GM20000 (cell line): ENCODE data around the gene SUPT6H.

Source experiments
- DNase-seq: peaks from one replicate; pipeline ENCODE4 v3.0.0; 2012; ENCODE audit warnings: low spot score
- TF ChIP-seq, protein P1 (sequence below): IDR thresholded peaks from 2 replicates; pipeline ENCODE4 v1.5.1; 2012; ENCODE audit warnings: mild to moderate bottlenecking, control low read depth; ENCODE audit errors: extremely low read depth, missing control alignments

The SUPT6H gene

DNA sequence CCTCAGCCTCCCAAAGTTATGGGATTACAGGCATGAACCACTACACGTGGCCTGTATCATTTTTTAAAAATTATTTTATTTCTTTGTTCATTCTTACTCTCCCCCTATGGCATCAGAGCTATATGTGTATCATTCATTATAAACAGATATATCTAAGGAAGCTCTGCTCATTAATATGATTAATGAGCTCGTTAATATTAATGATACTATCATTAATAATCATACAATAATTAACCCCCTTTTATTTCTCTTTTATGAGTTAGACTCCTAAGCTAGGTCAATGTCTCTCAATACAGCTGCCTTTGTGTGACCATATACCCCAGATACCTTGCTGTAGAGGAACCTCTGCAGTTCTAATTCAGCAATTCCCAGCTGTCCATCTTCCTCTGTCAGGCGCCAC, 43.5 kb upstream of the SUPT6H start:
- TF ChIP-seq, protein P1, sequence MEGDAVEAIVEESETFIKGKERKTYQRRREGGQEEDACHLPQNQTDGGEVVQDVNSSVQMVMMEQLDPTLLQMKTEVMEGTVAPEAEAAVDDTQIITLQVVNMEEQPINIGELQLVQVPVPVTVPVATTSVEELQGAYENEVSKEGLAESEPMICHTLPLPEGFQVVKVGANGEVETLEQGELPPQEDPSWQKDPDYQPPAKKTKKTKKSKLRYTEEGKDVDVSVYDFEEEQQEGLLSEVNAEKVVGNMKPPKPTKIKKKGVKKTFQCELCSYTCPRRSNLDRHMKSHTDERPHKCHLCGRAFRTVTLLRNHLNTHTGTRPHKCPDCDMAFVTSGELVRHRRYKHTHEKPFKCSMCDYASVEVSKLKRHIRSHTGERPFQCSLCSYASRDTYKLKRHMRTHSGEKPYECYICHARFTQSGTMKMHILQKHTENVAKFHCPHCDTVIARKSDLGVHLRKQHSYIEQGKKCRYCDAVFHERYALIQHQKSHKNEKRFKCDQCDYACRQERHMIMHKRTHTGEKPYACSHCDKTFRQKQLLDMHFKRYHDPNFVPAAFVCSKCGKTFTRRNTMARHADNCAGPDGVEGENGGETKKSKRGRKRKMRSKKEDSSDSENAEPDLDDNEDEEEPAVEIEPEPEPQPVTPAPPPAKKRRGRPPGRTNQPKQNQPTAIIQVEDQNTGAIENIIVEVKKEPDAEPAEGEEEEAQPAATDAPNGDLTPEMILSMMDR, result no peak
- DNase-seq, result no peak

- DNase-seq, result no peak
- TF ChIP-seq, protein P1, result no peak
Measured at GRCh38 chr17:28620010-28620409, 42.0 kb upstream of the SUPT6H start.

DNA sequence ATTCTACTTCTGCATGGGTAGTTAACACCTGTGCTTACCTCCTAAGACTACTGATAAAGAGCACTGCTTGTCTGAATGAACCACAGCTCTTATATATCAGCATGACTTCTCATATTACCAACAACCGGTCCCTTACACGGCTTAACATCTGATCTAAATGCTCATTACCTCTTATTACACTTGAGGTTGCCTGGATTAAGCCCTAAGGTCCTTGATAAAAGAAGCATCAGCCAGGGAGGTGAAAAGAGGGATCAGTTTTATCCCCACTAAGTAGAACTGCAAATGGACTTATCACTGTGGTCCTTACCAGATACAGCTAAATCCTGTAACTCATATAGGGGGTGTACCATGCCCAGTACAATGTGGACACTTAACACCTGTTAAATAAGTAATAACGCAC, 39.8 kb upstream of the SUPT6H start:
- TF ChIP-seq, protein P1, result no peak
- no peak for DNase-seq

GRCh38 chr17:28623696-28624095, 38.3 kb upstream of the SUPT6H start:
- no peak for DNase-seq
- TF ChIP-seq, protein P1, result no peak

GRCh38 chr17:28624148-28624547, 37.9 kb upstream of the SUPT6H start:
- DNase-seq, result no peak
- TF ChIP-seq, protein P1, result no peak

DNA sequence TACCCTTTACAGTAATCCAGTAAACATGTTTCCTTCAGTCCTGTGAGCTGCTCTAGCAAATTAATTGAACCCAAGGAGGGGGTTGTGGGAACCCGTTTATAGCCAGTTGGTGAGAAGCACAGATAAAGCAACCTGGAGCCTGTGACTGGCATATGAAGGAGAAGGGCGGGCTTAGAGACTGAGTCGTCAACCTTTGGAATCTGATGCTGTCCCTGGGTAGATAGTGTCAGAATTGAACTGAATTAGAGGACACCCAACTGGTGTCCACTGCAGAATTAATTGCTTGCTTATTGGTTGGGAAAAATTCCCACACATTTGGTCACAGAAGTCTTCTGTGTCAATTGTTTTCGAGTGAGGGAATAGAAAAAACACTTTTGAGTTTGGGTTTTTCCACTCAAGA, 35.2 kb upstream of the SUPT6H start:
- TF ChIP-seq, protein P1, result no peak

DNA sequence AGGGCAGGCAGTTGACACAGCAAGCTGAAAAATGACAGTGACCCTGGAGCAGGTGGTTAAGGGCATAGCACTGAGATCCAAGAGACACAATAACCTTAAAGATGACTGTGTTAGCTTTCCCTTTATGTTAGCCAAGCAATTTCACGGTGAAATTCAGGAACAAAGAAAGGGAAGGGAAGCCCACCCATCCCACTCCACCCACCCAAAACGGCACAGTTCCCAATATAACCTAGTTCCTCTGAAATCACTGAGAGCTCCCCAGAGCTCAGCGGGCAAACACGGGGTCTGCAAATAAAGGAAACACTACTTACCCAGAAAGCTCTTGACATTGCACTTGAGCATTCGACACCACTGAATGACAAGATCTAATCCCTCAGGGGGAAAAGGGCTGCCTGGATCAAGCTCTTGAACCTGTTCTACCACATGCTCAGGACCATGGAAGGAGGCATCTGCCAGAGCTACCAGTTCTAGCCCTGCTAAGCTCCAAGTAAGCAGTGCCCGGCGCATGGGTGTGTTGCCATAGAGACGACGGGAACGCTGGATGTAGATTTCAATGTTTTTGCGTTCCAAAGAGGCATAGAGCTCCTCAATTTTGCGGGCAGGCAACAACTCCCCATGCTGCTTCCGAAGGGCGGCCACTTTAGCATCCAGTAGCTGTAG, 27.7 kb upstream of the SUPT6H start:
- TF ChIP-seq, protein P1, result no peak
- DNase-seq, result no peak

More for the DNA sequence above, 35.2 kb upstream of the SUPT6H start:
- DNase-seq, result no peak
